ENCODE results near the gene EFNA4.
A peak's percentile ranks its signal among the peaks of the same experiment; 100 is the strongest.

Gene EFNA4

DNA sequence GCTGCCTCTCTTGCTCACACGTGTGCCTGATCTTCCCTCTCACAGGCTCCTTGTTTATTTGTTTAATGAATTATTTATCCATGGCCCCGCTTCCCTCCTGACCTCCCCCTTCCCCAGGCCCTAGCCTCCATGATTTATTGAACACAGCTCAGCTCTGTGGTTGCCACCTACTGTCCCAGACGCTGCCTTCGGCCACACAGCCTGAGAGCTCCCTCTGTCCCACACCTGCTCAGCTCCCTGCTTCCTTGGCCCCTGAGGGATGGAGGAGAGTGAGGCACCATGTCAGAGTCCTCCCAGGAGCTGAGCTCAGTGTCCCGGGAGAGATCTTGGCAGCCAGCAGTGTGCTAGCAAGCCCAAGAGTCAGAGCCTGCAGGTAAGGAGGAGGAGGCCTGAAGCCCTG is 12.0 kb downstream of the EFNA4 start:
- DNase-seq (ENCODE audit: low read depth), result no peak
- no peak overlapping the region for H3K4me3 ChIP-seq (ENCODE audit: low read length)
- TF ChIP-seq, protein P1, sequence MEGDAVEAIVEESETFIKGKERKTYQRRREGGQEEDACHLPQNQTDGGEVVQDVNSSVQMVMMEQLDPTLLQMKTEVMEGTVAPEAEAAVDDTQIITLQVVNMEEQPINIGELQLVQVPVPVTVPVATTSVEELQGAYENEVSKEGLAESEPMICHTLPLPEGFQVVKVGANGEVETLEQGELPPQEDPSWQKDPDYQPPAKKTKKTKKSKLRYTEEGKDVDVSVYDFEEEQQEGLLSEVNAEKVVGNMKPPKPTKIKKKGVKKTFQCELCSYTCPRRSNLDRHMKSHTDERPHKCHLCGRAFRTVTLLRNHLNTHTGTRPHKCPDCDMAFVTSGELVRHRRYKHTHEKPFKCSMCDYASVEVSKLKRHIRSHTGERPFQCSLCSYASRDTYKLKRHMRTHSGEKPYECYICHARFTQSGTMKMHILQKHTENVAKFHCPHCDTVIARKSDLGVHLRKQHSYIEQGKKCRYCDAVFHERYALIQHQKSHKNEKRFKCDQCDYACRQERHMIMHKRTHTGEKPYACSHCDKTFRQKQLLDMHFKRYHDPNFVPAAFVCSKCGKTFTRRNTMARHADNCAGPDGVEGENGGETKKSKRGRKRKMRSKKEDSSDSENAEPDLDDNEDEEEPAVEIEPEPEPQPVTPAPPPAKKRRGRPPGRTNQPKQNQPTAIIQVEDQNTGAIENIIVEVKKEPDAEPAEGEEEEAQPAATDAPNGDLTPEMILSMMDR (conservative IDR thresholded peaks at IDR 0.05; ENCODE audit: low read length), result no peak

DNA sequence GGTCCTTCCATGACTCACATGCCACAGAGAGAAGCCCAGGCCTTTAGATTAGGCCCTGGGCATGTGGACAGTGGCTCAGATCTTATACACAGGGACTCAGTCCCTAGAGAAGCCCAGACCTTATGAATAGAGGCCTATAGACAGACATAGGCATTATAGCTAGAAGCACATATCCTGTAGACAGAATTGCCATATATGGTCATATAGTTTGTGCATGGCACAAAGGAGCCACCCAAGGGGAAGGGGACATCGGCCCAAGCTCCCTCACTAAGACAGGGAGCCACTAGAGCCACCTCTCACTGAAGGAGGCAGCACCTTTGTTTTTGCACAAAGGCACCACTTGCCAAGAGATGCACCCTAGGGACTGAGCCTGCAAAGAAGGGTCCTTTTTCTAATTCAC is 12.8 kb downstream of the EFNA4 start:
- H3K4me3 ChIP-seq (ENCODE audit: low read length), result no peak overlapping the region
- DNase-seq (ENCODE audit: low read depth), result no peak
- TF ChIP-seq, protein P1 (conservative IDR thresholded peaks at IDR 0.05; ENCODE audit: low read length), result no peak

DNA sequence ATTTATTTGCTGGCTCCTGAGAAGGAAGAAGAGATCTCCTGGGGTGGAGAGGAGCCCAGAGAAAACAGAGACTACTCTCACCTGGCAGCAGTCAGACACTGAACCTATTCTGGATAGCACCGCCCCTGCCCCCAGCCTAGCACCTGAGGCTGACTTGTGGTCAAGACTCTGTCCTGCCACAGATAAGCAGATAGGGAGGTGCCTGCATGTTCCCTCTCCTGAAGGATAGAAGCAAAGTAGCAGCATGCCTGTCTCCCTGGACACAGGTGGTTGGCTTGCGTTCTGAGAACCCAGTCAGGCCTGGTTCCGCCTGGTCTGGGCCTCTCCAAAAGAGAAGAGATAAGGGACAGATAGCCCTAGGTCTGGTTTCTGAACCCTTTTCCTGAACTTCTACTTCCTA is 13.8 kb downstream of the EFNA4 start:
- TF ChIP-seq, protein P1 (conservative IDR thresholded peaks at IDR 0.05; ENCODE audit: low read length), result no peak
- DNase-seq (ENCODE audit: low read depth), result no peak
- no peak overlapping the region for H3K4me3 ChIP-seq (ENCODE audit: low read length)

DNA sequence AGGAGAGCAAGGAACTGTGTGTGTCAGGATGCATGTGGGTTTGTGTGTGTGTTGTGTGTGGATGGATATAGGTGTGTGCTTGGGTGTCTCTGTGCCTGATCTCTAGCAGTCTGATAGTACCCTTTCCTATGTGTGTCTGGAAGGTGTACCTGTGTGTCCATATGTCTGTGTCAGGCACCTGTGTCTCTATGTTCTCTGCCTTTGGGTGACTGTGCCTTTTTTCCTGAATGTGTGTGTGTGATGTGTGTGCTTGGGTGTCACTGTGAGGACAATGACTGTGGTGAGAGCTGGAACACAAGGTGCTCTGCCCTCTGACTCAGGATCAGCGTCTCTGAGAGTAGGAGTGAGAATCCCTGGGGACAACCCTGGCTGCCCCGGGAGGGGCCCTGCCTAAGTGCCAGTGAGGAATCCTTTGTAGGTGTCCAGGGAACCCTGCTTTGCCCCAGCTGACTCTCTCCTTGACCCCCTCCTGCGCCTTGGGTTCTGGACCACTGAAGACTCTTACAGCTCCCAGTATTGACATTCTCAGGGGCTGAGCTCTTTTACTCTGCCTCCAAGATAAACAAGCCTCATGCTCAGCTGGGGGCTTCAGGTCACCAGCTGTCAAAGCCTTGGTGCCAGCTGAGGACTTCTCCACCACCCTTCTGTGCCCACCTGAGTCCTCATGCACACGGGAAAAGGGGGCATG is 14.4 kb downstream of the EFNA4 start:
- no peak for DNase-seq (ENCODE audit: low read depth)
- TF ChIP-seq, protein P1 (conservative IDR thresholded peaks at IDR 0.05; ENCODE audit: low read length), result no peak
- no peak overlapping the region for H3K4me3 ChIP-seq (ENCODE audit: low read length)

DNA sequence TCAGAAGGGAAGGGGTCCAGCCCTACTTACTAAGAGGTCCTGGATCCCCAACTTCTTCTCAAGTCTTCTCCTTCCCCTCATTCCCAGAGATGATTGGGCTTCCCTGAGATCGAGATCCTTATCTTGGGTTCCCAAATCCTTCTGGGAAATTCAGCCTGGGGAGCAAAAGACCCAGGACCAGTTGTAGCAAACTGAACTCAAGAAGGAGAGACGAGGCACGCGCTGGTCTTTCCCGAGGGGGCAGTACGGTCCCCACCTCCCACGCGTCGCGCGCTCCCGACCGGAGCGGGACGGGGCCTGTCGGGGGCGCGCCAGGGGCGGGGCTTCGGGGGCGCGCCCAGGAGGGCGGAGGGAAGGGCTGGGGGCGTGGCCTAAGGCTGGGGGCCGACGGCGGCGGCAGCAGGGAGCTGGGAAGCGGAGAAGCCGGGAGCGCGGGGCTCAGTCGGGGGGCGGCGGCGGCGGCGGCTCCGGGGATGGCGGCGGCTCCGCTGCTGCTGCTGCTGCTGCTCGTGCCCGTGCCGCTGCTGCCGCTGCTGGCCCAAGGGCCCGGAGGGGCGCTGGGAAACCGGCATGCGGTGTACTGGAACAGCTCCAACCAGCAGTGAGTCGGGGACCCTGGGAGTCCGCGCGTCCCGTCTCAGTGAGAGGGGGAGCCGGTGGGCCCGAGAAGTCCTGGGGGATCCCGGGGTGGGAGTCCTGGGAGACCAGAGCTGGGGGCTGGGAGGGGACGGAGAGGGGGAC is 15.1 kb downstream of the EFNA4 start, which contains the start of gene EFNA3:
Gene EFNA3, plus strand, starts transcription at position 369 of the 741 bp plus-strand sequence. Its CDS starts 105 bp downstream, at position 474.
- H3K4me3 ChIP-seq (ENCODE audit: low read length), result peak within 1 kb of the TSS; percentile 44
- peak; percentile 26 for DNase-seq (ENCODE audit: low read depth)

DNA sequence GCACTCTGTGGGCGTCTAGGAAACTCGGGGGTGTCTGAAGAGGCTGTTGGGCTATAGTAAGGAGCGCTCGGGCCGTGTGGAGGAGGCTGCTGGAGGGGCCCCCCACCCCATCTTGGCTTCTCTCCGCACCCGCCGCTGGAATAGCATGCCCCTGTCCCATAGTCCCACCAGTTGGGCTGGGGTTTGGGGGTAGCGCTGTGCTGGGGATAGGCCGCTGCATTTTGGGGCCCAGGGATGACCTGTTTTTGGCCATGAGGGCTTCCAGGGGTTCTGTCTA is 15.6 kb downstream of the EFNA4 start:
- H3K4me3 ChIP-seq (ENCODE audit: low read length), result peak overlapping the region; percentile 44; the same call in 1 of the 2 replicates
- TF ChIP-seq, protein P1 (conservative IDR thresholded peaks at IDR 0.05; ENCODE audit: low read length), result no peak
- DNase-seq (ENCODE audit: low read depth), result no peak

More for the DNA sequence above, 15.1 kb downstream of the EFNA4 start, which contains the start of gene EFNA3:
- TF ChIP-seq, protein P1 (conservative IDR thresholded peaks at IDR 0.05; ENCODE audit: low read length), result no peak
